Kidney (tissue), 14 donors: Measurements from ENCODE around the gene A3GALT2. TPM values are rescaled to one million over a fixed set of nuclear protein-coding genes. Genes with fewer than 3 reads are reported as not detected.
A peak's percentile ranks its signal among the peaks of the same experiment; 100 is the strongest.

Experiments
- DNase-seq, 5 donors: peaks; one replicate each; pipeline ENCODE4 v3.0.0-alpha.2; 2013 to 2020
- FAIRE-seq: peaks from 2 replicates; lab custom pipeline; 2012; peaks lifted over from hg19 to GRCh38; lab: Jason Lieb, UNC
- H3K27ac ChIP-seq, 2 donors: one replicate each; pipeline ENCODE4 v1.7.0; 2013; ENCODE audit warnings: low read depth in 2 of 2, low read length in 2 of 2, inconsistent platforms in 1 of 2
- H3K27me3 ChIP-seq: one replicate; pipeline ENCODE4 v1.7.1; 2013; ENCODE audit warnings: low read length, inconsistent platforms; ENCODE audit not compliant: control insufficient read depth, insufficient read depth
- H3K36me3 ChIP-seq, 3 donors: one replicate each; pipeline versions ENCODE4 v1.7.0 to v1.7.1; 2013; ENCODE audit warnings: low read length in 3 of 3, control low read depth in 1 of 3, inconsistent platforms in 1 of 3; ENCODE audit not compliant: insufficient read depth in 3 of 3, control insufficient read depth in 2 of 3
- H3K4me1 ChIP-seq, 3 donors: one replicate each; pipeline versions ENCODE4 v1.7.0 to v1.7.1; 2013; ENCODE audit warnings: low read length in 3 of 3, inconsistent platforms in 1 of 3, low read depth in 1 of 3; ENCODE audit not compliant: control insufficient read depth in 2 of 3, insufficient read depth in 2 of 3
- H3K4me3 ChIP-seq, 3 donors: one replicate each; pipeline versions ENCODE4 v1.7.0 to v1.8.1; 2013; ENCODE audit warnings: low read length in 3 of 3, control low read depth in 1 of 3, inconsistent platforms in 1 of 3
- H3K9ac ChIP-seq, 3 donors: one replicate each; pipeline versions ENCODE4 v1.7.0 to v1.7.1; 2013; ENCODE audit warnings: low read length in 3 of 3, control low read depth in 1 of 3, inconsistent platforms in 1 of 3
- H3K9me3 ChIP-seq, 3 donors: one replicate each; pipeline versions ENCODE4 v1.7.0 to v1.7.1; 2013; ENCODE audit warnings: low read length in 3 of 3, control low read depth in 1 of 3, inconsistent platforms in 1 of 3; ENCODE audit not compliant: control insufficient read depth in 2 of 3, insufficient read depth in 1 of 3
- CTCF ChIP-seq: IDR thresholded peaks from 3 replicates; pipeline ENCODE4 v1.5.1; 2012; ENCODE audit warnings: mild to moderate bottlenecking, moderate library complexity, borderline replicate concordance; ENCODE audit not compliant: insufficient read depth; ENCODE audit errors: extremely low read depth
- intact Hi-C: fragments of 100-400 bp; cut with DNase I; formaldehyde crosslinking; loops from one replicate; pipeline ENCODE4 v1.11.1; 2022
- polyA plus RNA-seq: library from polyadenylated mRNA; stranded (reverse); fragments of 350-450 nt; fragmentation: Illumina TruSeq; extraction: RNeasy Lipid Tissue Mini Kit (QIAGEN cat#74804); gene quantifications from one replicate; pipeline ENCODE4 v1.2.3, GENCODE V29; 2014; ENCODE audit warnings: low read depth, low replicate concordance; ENCODE audit not compliant: insufficient read depth
- total RNA-seq: library from RNA; stranded (reverse); fragmentation: NEBNext Ultra II Directional; extraction: Animal tissue kit (Norgen Biotek cat#: 25700); gene quantifications from one replicate; pipeline ENCODE4 v1.2.1, GENCODE V29; 2021
- donor health status: control.
- donor health status: control.
- donor health status: control.
- donor health status: control.
- donor health status: control.
- donor health status: DM: yes; HTN: yes; CAD: no.
- donor health status: Normal renal cell carcinoma (clear cell type).

A3GALT2 gene
- total and polyA plus RNA-seq, 2 donors from 2014 or later: not detected

GRCh38 chr1:33319186-33319948 is 1.5 kb downstream of the A3GALT2 start:
- no peak for FAIRE-seq
- Histone ChIP-seq H3K36me3 (peaks cover 2 to 10% (median 6%) of the 10 kb centered on the region in 3 donors), H3K27ac (no peak overlapping the region), H3K4me3 (no peak overlapping the region), H3K9ac (no peak overlapping the region), H3K4me1 (peaks cover 0 to 15% (median 7%) of the 10 kb centered on the region in 3 donors), H3K27me3 (no peaks in the 10 kb centered on the region), H3K9me3 (no peaks in the 10 kb centered on the region)
- peak in 1 of 5 donors; percentile 43 for DNase-seq
- no peak for TF ChIP-seq CTCF
- intact Hi-C loops: no loop called here

- DNase-seq (no peak), FAIRE-seq (no peak)
- Histone ChIP-seq H3K9me3 (no peaks in the 10 kb centered on the region), H3K9ac (no peak overlapping the region), H3K27me3 (no peaks in the 10 kb centered on the region), H3K36me3 (peaks cover 0 to 2% (median under 1%) of the 10 kb centered on the region in 3 donors), H3K4me3 (no peak overlapping the region), H3K4me1 (peaks cover 0 to 10% (median 7%) of the 10 kb centered on the region in 3 donors), H3K27ac (no peak overlapping the region)
- intact Hi-C loops: no loop called here
- TF ChIP-seq CTCF: no peak
These were observed 3.0 kb downstream of the A3GALT2 start for GRCh38 chr1:33317946-33318345.

GRCh38 chr1:33317354-33317753 is 3.5 kb downstream of the A3GALT2 start:
- no peak for TF ChIP-seq CTCF
- Histone ChIP-seq H3K9ac (no peak overlapping the region), H3K27me3 (no peaks in the 10 kb centered on the region), H3K9me3 (no peaks in the 10 kb centered on the region), H3K4me1 (peaks cover 0 to 8% (median 7%) of the 10 kb centered on the region in 3 donors), H3K36me3 (no peaks in the 10 kb centered on the region), H3K4me3 (no peak overlapping the region), H3K27ac (no peak overlapping the region)
- FAIRE-seq (no peak), DNase-seq (peak in 1 of 5 donors; percentile 32)
- intact Hi-C loops: no loop called here
